Measurements from ENCODE around the gene SPIN1.

Gene SPIN1

DNA sequence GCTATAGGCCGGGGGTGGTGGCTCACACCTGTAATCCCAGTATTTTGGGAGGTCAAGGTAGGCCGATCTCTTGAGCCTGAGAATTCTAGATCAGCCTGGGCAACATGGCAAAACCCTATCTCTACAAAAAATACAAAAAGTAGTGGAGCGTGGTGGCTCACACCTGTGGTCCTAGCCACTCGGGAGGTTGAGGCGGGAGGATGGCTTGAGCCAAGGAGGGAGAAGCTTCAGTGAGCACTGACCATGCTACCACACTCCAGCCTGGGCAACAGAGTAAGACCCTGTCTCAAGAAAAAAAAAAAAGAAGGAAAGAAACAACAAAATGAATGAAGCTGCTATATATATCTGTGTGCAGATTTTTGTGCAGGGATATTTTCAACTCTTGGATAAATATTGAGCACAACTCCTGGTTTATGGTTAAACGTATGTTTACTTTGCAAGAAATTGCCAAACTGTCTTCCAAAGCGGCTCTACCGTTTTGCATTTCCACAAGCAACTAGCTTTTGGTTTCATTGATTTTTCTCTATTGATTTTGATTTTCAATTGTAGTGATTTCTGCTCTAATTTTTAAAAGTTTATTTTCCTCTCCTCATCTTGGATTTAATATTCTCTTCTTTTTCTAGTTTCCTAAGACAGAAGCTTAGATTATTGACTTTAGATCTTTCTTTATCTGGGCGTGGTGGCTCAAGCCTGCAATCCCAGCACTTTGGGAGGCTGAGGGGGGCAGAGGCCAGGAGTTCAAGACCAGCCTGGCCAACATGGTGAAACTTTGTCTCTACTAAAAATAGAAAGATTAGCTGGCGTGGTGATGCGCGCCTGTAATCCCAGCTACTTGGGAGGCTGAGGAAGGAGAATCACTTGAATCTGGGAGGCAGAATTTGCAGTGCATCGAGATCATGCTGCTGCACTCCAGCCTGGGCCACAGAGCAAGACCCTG, 49.2 kb downstream of the SPIN1 start:
- DNase-seq = no peak

DNA sequence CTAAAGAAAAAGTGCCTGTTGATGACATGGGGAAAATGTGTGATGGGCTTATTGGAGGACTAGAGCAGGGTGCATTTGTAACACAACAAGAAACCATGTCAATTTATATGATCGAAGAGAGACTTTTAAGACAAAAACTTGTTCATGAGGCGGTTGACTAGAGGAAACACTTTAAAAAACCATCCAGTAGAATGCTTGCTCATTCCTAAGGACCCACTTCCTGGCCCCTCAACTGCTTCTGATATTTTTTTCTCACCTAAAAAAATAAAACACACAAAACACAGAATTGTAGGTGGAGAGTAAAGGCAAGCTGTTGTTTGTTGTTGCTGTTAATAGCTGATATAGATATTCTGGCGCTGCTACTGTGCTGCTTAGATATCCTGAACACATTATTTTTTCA, 50.6 kb downstream of the SPIN1 start:
- no peak for DNase-seq

DNA sequence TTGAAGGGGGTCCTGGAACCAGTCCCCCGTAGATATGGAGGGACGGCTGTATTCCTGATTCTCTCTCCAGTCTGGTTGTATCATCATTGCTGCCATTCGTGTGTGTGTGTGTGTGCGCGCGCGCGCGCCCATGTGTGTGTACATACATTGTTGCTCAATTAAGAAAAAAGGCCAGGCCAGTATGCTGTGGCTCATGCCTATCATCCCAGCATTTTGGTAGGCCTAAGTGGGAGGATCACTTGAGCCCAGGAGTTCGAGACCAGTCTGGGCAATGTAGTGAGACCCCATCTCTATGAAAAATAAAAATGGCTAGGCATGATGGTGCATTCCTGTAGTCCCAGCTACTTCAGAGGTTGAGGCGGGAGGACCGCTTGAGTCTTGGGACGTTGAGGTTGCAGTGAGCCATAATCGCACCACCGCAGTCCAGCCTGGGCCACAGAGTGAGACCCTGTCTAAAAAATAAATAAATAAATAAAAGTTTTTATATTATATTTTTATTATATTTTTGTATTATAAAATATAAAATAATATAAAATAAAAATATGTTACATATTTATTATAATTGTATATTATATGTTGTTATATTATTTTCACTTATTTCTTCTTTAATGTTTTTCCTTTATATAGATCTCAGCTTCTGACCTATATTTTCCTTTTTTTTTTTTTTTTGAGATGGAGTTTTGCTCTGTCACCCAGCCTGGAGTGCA, 53.2 kb downstream of the SPIN1 start:
- no peak for DNase-seq

DNA sequence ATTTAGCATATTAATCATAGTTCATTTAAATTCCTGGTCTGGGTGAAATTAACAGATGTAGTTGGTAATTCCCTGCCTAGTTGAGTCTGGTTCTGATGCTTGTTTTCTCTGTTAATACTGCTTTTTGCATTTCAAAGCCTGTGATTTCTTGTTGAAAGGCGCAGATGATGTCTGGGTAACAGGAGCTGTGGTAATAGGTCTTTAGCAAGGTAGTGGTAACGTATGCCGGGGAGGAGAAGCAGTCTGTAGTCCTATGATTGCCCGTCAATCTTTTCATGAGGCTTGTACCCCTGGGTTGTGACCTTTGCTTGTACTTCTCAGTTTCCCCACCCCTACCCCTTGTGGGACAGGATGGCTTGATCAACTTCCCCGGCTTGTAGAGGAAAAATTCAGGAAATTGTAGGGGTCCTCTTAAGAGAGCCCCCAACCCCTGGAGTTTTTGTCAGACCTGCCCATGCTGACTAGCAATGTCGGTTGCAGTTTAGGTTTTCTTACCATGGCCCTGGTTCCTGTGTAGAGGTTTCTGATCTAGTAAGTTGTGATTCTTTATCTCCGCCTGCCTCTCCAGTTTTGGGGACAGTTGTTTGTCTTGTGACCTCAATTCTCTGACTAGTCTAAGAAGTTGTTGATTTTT, 55.4 kb downstream of the SPIN1 start:
- DNase-seq = no peak

DNA sequence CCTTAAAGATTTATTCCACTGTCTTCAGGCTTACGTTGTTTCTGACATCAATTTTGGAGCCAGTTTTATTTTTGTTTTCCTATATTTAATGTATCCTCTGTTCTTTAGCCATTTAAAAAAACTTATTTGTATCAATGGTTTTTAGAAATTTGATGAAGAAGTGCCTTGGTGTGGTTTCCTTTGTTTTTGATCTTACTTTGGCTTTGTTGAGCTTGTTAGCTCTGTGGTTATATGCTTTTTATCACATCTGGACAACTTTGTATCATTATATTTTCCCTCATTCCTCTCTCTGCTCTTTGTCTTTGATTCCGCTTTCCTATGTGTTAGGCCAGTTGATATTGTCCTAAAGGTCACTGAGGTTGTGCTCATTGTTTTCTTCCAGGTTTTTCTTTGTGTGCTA, 58.5 kb downstream of the SPIN1 start:
- DNase-seq = no peak

DNA sequence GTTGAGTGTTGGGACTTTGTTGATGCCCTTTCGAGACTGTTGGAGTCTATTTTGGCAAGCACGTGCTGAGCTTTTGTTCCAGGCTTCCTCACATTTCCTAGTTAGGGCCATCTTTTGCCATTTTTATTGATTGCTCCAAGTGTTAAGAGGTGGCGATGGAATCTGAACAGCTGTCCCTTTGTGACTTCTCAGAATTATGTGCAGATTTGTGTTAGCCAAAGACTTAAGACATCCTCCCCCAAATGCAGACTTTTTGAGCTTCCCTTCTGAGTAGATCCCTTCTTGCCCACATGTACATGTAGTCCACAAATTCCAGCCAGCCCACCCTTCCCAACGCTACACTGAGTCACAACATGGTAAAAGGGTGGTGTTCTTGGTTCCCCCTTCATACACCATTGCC, 59.2 kb downstream of the SPIN1 start:
- DNase-seq = no peak

DNA sequence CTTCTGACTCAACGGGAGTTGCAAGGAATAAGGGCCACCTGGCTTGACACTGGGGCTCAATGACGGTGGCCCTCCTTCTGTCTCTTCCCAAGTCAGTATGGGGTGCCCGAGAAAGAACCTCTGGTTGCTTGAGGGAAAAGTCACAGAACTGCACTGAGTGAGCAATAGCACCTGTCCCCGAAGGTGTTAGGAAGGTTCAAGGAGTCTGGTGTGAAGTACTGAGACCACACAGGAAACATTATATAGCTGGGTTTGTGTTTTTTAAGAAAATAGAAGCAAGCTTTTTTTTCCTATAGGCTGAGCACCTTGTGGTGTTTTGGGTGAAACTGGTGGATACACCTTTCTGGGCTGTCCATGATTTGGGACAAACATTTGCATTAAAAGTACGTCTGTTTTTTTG, 62.9 kb downstream of the SPIN1 start:
- no peak for DNase-seq

DNA sequence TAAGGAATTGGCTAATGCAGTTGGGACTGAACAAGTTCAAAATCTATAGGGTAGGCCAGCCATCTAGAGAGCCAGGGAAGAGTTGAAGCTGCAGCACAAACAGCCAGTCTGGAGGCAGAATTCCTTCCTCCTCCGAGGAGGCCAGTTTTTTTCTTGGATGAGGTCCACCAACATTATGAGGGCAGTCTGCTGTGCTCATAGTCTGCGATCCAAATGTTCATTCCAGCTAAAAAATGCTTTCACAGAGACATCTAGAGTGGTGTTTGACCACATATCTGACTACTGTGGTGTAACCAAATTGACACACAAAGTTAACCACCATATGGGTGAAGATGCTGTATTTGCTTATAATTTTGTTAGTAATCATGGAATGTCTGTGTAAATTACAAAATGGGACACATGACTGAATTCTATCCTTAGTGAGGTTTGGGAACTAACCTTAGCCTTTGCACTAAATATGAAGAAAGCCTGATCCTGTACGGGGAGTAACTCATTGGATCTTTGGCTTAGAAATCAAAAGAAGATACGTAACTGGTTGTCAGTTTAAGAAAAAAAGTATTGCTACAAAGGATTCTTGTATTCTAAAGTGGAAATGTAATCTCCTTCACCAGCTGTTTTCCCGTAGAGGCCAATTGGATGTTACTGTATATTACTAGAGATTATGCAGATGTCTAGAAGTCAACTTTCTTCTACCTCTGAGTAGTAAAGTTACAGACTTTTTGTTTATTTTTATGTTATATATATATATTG, 70.6 kb downstream of the SPIN1 start:
- no peak for DNase-seq

DNA sequence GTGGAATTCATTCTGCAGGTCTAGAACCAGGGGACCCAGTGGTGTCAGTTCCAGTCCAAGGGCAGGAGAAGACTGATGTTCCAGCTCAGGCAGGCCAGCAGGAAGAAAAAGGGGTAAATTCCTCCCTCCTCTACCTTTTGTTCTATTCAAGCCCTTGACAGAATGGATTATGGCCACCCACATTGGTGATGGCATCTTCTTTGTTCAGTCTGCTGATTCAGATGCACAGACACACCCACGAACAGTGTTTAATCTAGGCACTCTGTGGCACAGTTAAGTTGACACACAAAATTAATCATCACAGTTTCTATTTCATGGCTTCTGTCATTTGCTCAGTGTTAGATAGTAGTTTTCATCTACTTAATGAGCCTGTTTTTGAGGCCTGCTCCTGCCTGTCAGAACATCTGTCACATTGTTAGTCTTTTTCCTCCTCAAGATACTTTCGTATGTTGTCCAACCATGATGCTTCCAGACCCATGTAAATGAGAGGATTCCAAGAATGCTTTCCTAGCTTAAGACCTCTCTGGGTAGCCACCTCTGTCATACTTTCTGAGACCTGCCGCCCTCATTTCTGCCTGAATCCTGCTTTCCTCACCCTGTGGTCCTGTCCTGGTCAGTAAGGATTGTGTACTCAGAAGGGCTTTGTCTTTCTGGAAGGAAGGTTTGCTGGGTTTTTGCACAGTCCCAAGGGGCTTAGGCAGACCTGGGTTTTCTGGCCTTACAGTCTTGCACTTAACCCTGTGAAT, 72.5 kb downstream of the SPIN1 start:
- no peak for DNase-seq

DNA sequence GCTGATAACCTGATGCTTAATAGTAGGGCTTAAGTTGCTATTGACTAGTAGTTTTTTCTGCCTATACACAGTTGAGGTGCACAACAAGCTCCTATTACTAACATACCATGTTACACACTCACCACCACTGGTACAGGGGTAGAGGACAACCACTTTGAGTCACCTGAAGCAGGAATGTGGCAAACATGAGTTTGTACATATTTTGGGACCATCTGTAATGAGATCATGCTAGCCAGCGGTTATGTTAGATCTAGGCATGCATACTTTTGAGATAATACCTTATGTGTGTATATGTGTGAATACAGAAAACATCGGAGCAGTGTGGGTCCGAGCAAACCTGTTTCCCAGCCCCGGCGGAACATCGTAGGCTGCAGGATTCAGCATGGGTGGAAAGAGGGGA, 73.9 kb downstream of the SPIN1 start:
- DNase-seq = no peak

DNA sequence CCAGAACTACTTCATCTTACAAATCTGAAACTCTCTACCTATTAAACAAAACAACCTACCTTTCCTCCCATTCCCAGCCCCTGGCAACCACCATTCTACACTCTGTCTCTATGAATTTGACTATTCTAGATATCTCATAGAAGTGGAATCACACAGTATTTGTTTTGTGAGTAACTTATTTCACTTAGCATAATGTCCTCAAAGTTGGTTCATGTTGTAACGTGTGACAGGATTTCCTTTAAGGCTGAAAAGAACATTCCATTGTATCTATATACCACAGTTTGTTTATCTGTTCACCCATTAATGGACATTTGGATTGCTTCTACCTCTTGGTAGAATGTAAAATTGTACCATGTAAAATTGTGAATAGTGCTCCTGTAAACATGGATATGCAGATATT, 76.6 kb downstream of the SPIN1 start:
- no peak for DNase-seq

DNA sequence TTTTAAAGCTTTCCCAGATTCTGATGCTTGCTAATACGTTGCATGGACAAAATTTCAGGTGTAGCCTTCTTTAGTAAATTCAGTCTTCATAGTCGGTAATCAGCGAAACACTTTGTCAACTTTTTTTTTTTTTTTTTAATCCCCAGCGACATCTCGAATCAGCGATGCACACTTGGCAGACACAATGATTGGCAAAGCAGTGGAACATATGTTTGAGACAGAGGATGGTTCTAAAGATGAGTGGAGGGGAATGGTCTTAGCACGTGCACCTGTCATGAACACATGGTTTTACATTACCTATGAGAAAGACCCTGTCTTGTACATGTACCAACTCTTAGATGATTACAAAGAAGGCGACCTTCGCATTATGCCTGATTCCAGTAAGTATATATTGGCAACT, 80.0 kb downstream of the SPIN1 start:
- DNase-seq = no peak

DNA sequence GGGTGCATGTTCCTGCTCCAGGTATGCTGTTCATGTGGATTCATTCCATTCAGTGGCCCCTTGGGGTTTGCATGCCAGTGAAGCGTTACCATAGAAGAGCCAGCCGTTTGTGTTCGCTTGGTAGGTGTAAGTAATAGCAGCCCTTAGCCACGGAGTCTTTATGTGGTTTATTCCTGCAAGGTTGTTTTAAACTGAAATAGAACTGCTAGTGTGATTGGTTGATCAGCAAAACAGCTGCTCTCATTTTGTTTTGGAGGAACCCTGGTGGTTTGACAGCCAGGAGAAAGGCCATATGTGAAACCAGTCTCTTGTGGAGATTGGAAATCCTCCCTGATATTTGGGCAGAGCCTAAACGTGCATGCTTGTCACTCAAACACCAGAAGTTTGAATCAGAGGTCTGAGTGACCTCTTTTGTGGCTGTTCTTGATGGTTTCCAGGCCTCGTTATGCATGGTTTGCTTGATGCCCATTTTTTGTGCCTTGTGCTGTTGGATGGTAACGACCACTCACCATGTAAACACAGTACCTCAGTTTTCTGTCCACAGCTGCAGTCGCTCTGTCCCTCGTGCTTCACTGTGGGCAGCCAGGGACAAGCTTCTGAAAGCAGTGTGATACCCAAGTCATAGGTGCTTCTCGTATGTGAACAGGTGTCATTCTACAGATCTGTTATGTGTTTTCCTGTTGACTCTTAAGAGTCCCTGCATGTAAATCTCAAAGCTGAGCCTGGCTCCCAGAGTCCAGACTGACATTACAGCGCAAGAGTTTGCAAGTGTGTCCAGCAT, 88.4 kb downstream of the SPIN1 start:
- DNase-seq = peak; percentile 67

DNA sequence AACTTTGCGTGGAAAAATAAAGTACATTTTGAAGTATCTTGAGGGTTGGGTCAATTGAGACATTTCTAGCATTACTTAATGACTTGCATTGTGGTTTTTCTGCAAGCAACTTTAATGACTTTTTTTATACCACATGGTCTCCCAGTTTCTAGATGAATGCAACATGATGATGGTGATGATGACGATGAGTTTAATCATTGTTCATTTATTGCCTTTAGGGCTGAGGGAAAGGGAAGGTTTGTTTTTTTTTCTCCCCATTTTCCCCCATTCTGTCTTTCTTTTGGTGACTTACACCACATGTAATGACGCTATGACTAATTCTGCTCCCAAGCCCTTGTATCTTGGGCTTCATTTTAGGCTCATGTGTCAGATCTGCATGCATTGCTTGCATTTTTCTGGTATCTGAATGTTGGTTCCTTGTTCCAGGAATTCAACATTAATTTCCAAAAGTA, 89.1 kb downstream of the SPIN1 start:
- DNase-seq = no peak

DNA sequence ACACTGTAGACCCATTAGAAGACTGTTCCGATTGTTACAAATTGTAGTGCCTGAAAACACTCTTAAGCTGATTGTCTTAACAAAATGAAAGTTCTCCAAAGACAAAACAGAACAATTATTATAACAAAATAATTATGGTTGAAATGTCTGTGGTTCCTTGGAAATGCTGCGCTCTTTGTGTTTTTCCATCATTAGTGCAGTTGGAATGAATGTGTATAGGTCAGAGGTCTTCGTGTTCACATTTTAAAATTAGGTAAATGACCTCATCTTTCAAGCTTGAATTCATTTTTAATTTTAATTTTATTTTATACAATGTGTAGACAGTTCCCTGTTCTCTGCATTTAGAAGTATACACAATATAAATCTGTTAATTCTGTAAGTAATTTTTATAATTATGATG, 90.0 kb downstream of the SPIN1 start:
- no peak for DNase-seq

DNA sequence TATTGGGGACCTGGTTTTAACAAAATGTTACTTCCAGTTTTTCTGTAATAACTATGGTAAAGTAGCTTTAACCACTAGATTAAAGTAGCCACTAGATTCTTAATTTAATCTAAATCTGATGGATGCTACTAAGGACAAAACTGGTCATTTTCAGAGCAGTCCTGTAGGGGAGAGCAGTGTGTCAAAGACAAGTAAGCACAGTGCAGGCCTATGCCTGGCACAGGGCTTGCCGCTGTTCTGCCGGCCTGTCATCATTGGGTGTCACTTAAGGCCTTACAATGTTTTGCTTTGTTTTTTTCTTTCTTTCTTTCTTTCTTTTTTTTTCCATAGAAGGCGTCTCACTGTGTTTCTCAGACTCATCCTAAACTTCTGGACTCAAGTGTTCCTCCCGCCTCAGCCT, 93.7 kb downstream of the SPIN1 start:
- no peak for DNase-seq

DNA sequence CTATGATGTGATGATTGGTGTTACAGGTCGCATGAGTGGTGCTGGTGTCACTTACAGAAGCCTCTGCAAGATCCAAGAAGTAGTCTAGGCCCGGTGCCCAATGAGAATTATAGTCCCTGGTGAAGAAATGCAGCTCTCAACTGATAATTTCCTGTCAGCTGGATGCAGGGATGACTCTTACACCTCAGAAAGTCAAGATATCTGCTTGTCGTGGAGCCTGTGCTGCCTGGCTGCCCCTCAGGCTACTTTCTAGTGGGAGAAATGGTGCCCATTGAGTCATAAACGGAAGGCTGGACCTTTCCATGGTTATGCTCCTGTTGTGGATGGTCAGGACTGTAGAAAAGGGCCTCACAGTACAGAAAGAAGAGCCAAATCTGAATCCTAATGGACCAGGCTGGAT, 99.9 kb downstream of the SPIN1 start:
- DNase-seq = no peak

DNA sequence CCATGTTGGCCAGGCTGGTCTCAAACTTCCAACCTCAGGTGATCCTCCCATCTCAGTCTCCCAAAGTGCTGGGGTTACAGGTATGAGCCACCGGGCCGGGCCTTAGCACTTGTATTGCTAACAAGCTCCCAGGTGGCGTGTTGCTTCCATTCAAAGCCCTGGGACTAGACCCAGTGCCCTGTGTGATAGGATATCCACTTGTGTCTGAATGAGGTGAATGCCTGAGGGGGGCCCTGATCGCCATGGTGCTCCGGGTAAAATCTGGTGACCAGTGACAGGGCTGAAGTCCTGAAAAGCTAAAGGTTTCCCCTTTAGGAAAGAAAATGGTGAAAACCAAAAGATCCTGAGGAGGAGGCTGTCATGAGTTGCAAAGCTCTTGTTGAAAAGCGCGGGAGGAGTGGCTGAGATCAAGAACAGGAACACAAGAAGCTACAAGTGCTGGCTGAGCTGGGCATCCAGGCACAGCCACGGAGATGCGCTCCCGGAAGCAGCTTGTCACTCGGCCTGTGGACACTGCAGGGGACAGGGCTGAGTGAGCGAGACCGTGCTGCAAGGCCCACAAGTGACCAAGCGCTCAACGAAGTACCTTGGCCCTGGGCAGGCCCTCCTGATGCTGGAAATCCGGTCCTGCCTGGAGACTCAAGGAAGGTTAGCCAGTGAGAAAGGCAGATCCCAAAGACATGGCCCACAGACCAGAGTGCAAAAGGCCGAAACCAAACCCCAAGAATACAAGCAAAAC, 106.9 kb downstream of the SPIN1 start:
- DNase-seq = no peak

DNA sequence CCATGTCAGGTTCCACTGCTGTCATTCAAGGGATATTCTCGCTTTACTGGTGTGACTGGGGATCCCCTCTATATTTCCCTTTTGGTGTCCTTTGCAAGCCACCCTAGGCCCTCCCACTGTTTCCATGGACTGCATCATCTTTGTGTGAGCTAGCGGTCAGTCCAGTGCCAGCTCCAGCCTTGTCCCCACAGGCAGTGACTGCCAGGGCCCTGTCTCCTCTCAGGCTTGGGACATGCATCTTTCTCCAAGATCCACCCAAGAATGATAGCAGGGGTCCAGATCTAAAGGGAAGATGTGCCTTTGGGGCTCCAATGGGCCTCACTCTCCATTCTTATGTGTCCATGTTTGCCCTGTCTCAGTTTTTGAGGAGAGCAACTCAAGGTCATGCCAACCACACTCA, 109.0 kb downstream of the SPIN1 start:
- DNase-seq = no peak

DNA sequence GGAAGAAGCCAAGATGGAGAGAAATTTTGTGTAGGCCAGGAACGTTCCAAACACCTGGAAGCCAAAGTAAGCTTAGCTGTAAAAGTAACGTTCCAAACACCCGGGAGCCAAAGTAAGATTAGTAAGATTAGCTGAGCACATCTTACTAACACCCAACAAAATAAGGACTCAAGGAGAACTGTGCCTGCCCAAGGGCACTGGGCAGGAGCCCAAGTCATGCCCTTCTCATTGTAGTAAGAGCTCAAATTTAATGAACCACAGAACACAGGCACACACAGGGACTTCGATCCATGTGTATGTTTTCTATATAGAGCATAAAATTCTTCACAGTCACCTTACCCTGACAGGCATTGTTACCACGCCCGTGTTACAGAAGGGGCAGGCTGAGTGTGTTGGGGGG, 110.6 kb downstream of the SPIN1 start:
- DNase-seq = peak; percentile 14

DNA sequence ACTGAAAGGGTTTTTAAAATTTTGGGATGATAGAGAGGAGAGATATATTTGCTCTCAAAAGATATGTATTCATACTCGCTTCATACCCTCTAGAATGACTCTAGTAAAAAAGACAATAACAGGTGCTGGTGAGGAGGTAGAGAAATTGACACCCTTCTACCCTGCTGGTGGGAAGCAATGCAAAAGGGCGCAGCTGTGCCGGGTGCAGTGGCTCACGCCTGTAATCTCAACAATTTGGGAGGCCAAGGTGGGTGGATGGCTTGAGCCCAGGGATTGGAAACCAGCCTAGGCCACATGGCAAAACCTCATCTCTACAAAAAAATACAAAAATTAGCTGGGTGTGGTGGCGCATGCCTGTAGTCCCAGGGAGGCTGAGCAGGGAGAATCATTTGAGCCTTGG, 112.8 kb downstream of the SPIN1 start:
- DNase-seq = no peak

Measured in DMS79 treated with DMSO at 0.1 percent for 48 hours (cell line).